Neural cell (in vitro differentiated cells): ENCODE measurements around the gene PDLIM3. TPM values are rescaled to one million over a fixed set of nuclear protein-coding genes. Genes with fewer than 3 reads are reported as not detected.

Experiments
- H2AFZ ChIP-seq: fragments of 200-600, 300-800 bp; sonication (generic), shearing (Covaris generic); 2 replicates; pipeline ENCODE4 v1.6.0; 2014; ENCODE audit warnings: low read depth, mild to moderate bottlenecking, antibody characterized with exemption, low read length, moderate library complexity
- H3F3A ChIP-seq: fragments of 200-600 bp; shearing (Covaris generic); 2 replicates; pipeline ENCODE4 v1.6.1; 2016; ENCODE audit warnings: mild to moderate bottlenecking, moderate library complexity, mixed read lengths, antibody characterized with exemption, low read length; ENCODE audit not compliant: insufficient read depth, poor library complexity, severe bottlenecking
- H3K27ac ChIP-seq: fragments of 200-600, 300-800 bp; sonication (generic), shearing (Covaris generic); 2 replicates; pipeline ENCODE4 v1.5.1; 2014; ENCODE audit warnings: mild to moderate bottlenecking, low read length, moderate library complexity
- H3K27me3 ChIP-seq: fragments of 300-800, 200-600 bp; sonication (generic), shearing (Covaris generic); 2 replicates; pipeline ENCODE4 v1.6.0; 2014; ENCODE audit warnings: mild to moderate bottlenecking, low read depth, low read length, moderate library complexity; ENCODE audit not compliant: insufficient read depth
- H3K36me3 ChIP-seq: fragments of 300-800, 200-600 bp; sonication (generic), shearing (Covaris generic); 2 replicates; pipeline ENCODE4 v1.5.1; 2014; ENCODE audit warnings: mild to moderate bottlenecking, antibody characterized with exemption, low read length, moderate library complexity; ENCODE audit not compliant: insufficient read depth
- H3K4me2 ChIP-seq: fragments of 300-800, 200-600 bp; sonication (generic), shearing (Covaris generic); 2 replicates; pipeline ENCODE4 v1.6.0; 2014; ENCODE audit warnings: mild to moderate bottlenecking, low read length
- H3K4me3 ChIP-seq: fragments of 300-800, 200-600 bp; sonication (generic), shearing (Covaris generic); 2 replicates; pipeline ENCODE4 v1.5.1; 2014; ENCODE audit warnings: mild to moderate bottlenecking, low read length, moderate library complexity
- H3K79me2 ChIP-seq: fragments of 200-600 bp; shearing (Covaris generic); replicated peaks from 2 replicates; pipeline ENCODE4 v1.6.0; 2014; ENCODE audit warnings: mild to moderate bottlenecking, low read length, moderate library complexity; ENCODE audit not compliant: insufficient read depth
- H3K9ac ChIP-seq: fragments of 300-800, 200-600 bp; sonication (generic), shearing (Covaris generic); 2 replicates; pipeline ENCODE4 v1.6.1; 2016; ENCODE audit warnings: mild to moderate bottlenecking, low read length, mixed read lengths
- H3K9me2 ChIP-seq: fragments of 200-600 bp; shearing (Covaris generic); 2 replicates; pipeline ENCODE4 v1.6.1; 2016; ENCODE audit warnings: mild to moderate bottlenecking, low read length, mixed read lengths; ENCODE audit not compliant: insufficient read depth
- H3K9me3 ChIP-seq: fragments of 200-600, 300-800 bp; sonication (generic), shearing (Covaris generic); 2 replicates; pipeline ENCODE4 v1.6.1; 2016; ENCODE audit warnings: mild to moderate bottlenecking, mixed run types, low read length, moderate library complexity, mixed read lengths
- H4K20me1 ChIP-seq: fragments of 200-600 bp; shearing (Covaris generic); 2 replicates; pipeline ENCODE4 v1.6.1; 2016; ENCODE audit warnings: mild to moderate bottlenecking, mixed run types; ENCODE audit not compliant: insufficient read depth
- EP300 ChIP-seq: fragments of 450-650 bp; conservative IDR thresholded peaks from 2 replicates; pipeline ENCODE4 v1.6.1; 2014; ENCODE audit warnings: antibody characterized with exemption, mild to moderate bottlenecking, moderate library complexity; ENCODE audit not compliant: poor library complexity, severe bottlenecking
- EZH2 ChIP-seq: fragments of 200-600, 300-800 bp; shearing (Covaris generic), sonication (generic); IDR thresholded peaks from 2 replicates; pipeline ENCODE4 v1.6.1; 2014; ENCODE audit warnings: antibody characterized with exemption, low read length, borderline replicate concordance, mild to moderate bottlenecking; ENCODE audit not compliant: insufficient read depth, poor library complexity, severe bottlenecking
- MXI1 ChIP-seq: fragments of 450-650 bp; conservative IDR thresholded peaks from 2 replicates; pipeline ENCODE4 v1.6.1; 2014; ENCODE audit warnings: antibody characterized with exemption, mild to moderate bottlenecking; ENCODE audit not compliant: poor library complexity, severe bottlenecking
- POLR2AphosphoS5 ChIP-seq: IDR thresholded peaks from 2 replicates; pipeline ENCODE4 v1.6.1; 2012
- RAD21 ChIP-seq: fragments of 450-650 bp; conservative IDR thresholded peaks from 2 replicates; pipeline ENCODE4 v1.6.1; 2014; ENCODE audit warnings: antibody characterized with exemption, mild to moderate bottlenecking, moderate library complexity
- REST ChIP-seq: IDR thresholded peaks from 2 replicates; pipeline ENCODE4 v1.6.1; 2012; ENCODE audit warnings: borderline replicate concordance
- SMC3 ChIP-seq: fragments of 450-650 bp; conservative IDR thresholded peaks from 2 replicates; pipeline ENCODE4 v1.6.1; 2014; ENCODE audit warnings: antibody characterized with exemption, mild to moderate bottlenecking, moderate library complexity; ENCODE audit not compliant: poor library complexity
- TAF1 ChIP-seq: IDR thresholded peaks from 2 replicates; pipeline ENCODE4 v1.6.1; 2012; ENCODE audit warnings: low read depth
- polyA plus RNA-seq: library from polyadenylated mRNA; depleted of rRNA; stranded (reverse); fragments of >200 nt; gene quantifications from 2 replicates; pipeline ENCODE4 v1.2.3, GENCODE V29; 2014
- TF ChIP-seq, protein P1 (sequence below): fragments of 450-650 bp; IDR thresholded peaks from 2 replicates; pipeline ENCODE4 v1.5.1; 2014; ENCODE audit warnings: antibody characterized with exemption, mild to moderate bottlenecking, moderate library complexity; ENCODE audit not compliant: poor library complexity, severe bottlenecking

The PDLIM3 gene
- polyA plus RNA-seq, 1 donor from 2014 or later: 1.8 TPM

DNA sequence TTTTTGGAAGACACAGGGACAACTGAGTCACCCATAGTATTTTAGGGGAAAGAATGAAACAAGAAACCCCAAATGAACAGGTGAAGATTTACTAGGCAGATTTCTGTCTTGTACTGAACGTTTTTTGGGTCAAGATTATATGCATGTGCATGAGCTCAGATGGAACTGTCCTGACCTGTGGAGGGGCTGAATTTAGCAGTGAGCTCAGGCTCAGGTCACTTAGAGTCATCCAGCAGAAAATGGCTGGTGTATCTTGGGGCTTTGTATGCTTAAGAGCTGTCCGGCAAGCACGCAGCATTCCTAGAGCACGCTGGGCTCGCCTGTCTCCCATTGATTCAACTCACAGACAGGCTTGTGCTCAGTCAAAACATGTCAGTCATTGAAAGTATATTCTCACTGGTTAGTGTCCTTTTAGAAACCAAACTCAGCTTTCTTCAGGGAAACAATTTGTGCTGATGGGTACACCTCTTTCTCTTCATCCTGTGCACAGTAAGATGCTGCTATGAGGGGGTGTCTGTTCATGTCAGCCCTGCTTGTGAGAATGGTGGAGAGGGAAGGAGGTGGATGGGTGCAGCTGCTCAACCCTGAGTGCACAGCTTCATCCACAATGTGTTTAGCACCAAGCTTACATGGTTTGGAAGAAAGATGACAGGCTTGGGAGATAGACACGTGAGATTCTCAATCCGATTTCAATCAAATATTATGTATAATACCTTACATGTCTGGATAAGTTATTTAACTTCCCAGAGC lies 47.5 kb upstream of the PDLIM3 start:
- Histone ChIP-seq H3K9me3 (no peaks in the 10 kb centered on the region), H2AFZ (no peak overlapping the region), H3K4me2 (no peak overlapping the region), H3K36me3 (no peaks in the 10 kb centered on the region), H3K4me3 (peak overlapping the region; percentile 10), H3K9ac (no peak overlapping the region), H3F3A (no peaks in the 10 kb centered on the region), H3K27me3 (no peaks in the 10 kb centered on the region), H4K20me1 (no peaks in the 10 kb centered on the region), H3K27ac (no peak overlapping the region), H3K79me2 (no peaks in the 10 kb centered on the region), H3K9me2 (no peaks in the 10 kb centered on the region)
- TF ChIP-seq REST (no peak), MXI1 (peak; percentile 19), POLR2AphosphoS5 (peak; percentile 60), RAD21 (no peak), EP300 (peak; percentile 87), SMC3 (no peak)

GRCh38 chr4:185580699-185581098 lies 45.4 kb upstream of the PDLIM3 start:
- H4K20me1 ChIP-seq: no peaks in the 10 kb centered on the region
- H3K9me2 ChIP-seq: no peaks in the 10 kb centered on the region
- no peak for TF ChIP-seq RAD21
- TF ChIP-seq REST: no peak
- TF ChIP-seq EZH2: no peak
- TF ChIP-seq, protein P1, sequence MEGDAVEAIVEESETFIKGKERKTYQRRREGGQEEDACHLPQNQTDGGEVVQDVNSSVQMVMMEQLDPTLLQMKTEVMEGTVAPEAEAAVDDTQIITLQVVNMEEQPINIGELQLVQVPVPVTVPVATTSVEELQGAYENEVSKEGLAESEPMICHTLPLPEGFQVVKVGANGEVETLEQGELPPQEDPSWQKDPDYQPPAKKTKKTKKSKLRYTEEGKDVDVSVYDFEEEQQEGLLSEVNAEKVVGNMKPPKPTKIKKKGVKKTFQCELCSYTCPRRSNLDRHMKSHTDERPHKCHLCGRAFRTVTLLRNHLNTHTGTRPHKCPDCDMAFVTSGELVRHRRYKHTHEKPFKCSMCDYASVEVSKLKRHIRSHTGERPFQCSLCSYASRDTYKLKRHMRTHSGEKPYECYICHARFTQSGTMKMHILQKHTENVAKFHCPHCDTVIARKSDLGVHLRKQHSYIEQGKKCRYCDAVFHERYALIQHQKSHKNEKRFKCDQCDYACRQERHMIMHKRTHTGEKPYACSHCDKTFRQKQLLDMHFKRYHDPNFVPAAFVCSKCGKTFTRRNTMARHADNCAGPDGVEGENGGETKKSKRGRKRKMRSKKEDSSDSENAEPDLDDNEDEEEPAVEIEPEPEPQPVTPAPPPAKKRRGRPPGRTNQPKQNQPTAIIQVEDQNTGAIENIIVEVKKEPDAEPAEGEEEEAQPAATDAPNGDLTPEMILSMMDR: no peak
- TF ChIP-seq POLR2AphosphoS5: no peak
- TF ChIP-seq SMC3: no peak
- TF ChIP-seq MXI1: no peak
- no peak for TF ChIP-seq TAF1
- TF ChIP-seq EP300: no peak
- no peak overlapping the region for H3K27ac ChIP-seq
- no peak overlapping the region for H3K4me3 ChIP-seq
- H3K79me2 ChIP-seq: no peaks in the 10 kb centered on the region
- no peaks in the 10 kb centered on the region for H3K27me3 ChIP-seq
- no peaks in the 10 kb centered on the region for H3F3A ChIP-seq
- no peaks in the 10 kb centered on the region for H3K9me3 ChIP-seq
- H3K36me3 ChIP-seq: no peaks in the 10 kb centered on the region
- no peak overlapping the region for H3K4me2 ChIP-seq
- H2AFZ ChIP-seq: no peak overlapping the region
- H3K9ac ChIP-seq: no peak overlapping the region
